Upper lobe of left lung (tissue), 6 donors: ENCODE data around the gene AGO3. TPM values are rescaled to one million over a fixed set of nuclear protein-coding genes. Genes with fewer than 3 reads are reported as not detected.

ENCODE experiments used
- ATAC-seq, 2 donors: fragments of 200-7000 bp; cut with Tn5 transposase; one replicate each; pipeline ENCODE4 v1.9.1; 2022; ENCODE audit warnings: mild to moderate bottlenecking in 2 of 2, moderate library complexity in 2 of 2; ENCODE audit not compliant: low FRiP score in 2 of 2
- DNase-seq, 2 donors: peaks; one replicate each; pipeline ENCODE4 v3.0.0-alpha.2; 2019 to 2020
- H3K27ac ChIP-seq, 4 donors: fragments of 200-600 bp; sonication (generic); one replicate each; pipeline ENCODE4 v1.5.1; 2016 to 2019
- H3K27me3 ChIP-seq, 4 donors: fragments of 200-600 bp; sonication (generic); one replicate each; pipeline ENCODE4 v1.5.1; 2017 to 2019
- H3K36me3 ChIP-seq, 4 donors: fragments of 200-600 bp; sonication (generic); one replicate each; pipeline ENCODE4 v1.5.1; 2016 to 2019
- H3K4me1 ChIP-seq, 4 donors: fragments of 200-600 bp; sonication (generic); one replicate each; pipeline ENCODE4 v1.5.1; 2018 to 2019
- H3K4me3 ChIP-seq, 4 donors: fragments of 200-600 bp; sonication (generic); one replicate each; pipeline ENCODE4 v1.5.1; 2017 to 2019; ENCODE audit warnings: mild to moderate bottlenecking in 2 of 4, moderate library complexity in 1 of 4
- H3K9me3 ChIP-seq, 4 donors: fragments of 200-600 bp; sonication (generic); one replicate each; pipeline ENCODE4 v1.5.1; 2018 to 2019
- EP300 ChIP-seq, 4 donors: sonication (generic); formaldehyde crosslinking; IDR thresholded peaks; one replicate each; pipeline ENCODE4 v1.5.1; 2017; ENCODE audit warnings: antibody characterized with exemption in 4 of 4, control low read depth in 2 of 4
- POLR2A ChIP-seq, 4 donors: fragments of 450-650 bp; IDR thresholded peaks; one replicate each; pipeline ENCODE4 v1.5.1; 2016 to 2017; ENCODE audit warnings: antibody characterized with exemption in 4 of 4, mild to moderate bottlenecking in 2 of 4
- POLR2AphosphoS5 ChIP-seq, 2 donors: sonication (generic); formaldehyde crosslinking; IDR thresholded peaks; one replicate each; pipeline ENCODE4 v1.5.1; 2017; ENCODE audit warnings: antibody characterized with exemption in 2 of 2
- WGBS, 2 donors: methylation state at CpG; one replicate each; pipeline ENCODE4 v1.1.5; 2017 to 2018; 5-methylcytosine and 5-hydroxymethylcytosine counted together
- total RNA-seq, 6 donors: library from RNA; depleted of rRNA in 4 of 6; stranded (reverse); fragments of >200 nt in 4 of 6; gene quantifications; one replicate each; pipeline versions ENCODE4 v1.1.0 to v1.2.1, GENCODE V29; 2016 to 2021
- TF ChIP-seq, protein P1 (sequence below), 6 experiments: fragments of 450-650 bp in 4 of 6; fragments of 200-600 bp in 2 of 6; sonication (generic) in 2 of 6; IDR thresholded peaks; one replicate each; pipeline ENCODE4 v1.5.1; 2016 to 2019; ENCODE audit warnings: antibody characterized with exemption in 6 of 6
- donor health status: DM: no; HTN: no; CAD: no; lungs with moderate emphysema.
- donor health status: DM: no; HTN: yes; CAD: no; lungs with severe emphysema.

AGO3 gene
- total RNA-seq, 6 donors from 2014 or later, result 13.8 to 32.5 (median 29.6) TPM

DNA sequence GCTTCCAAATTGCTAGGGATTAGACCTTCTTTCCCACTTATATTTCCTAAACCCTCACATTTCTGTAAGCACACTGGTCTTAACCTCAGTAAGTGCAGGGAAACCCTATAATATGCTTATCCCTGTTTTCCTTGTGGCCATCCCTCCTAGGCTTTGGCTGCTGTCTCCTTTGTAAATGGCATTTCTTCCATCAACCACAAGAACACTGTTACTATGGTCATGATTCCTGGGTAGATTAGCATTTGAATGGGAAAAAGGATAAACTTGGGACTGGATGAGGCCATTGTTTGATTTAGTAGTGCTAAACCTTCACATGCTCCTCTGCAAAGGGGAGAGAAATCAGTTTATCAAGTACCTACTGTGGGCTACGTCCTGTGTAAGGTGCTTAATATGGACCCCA lies 16.2 kb upstream of the AGO3 start:
- H3K36me3 ChIP-seq, result peaks cover 37 to 100% (median 73%) of the 10 kb centered on the region in 4 donors
- ATAC-seq, result no peak
- TF ChIP-seq POLR2A (IDR thresholded peaks at IDR 0.05), result no peak
- TF ChIP-seq, protein P1, sequence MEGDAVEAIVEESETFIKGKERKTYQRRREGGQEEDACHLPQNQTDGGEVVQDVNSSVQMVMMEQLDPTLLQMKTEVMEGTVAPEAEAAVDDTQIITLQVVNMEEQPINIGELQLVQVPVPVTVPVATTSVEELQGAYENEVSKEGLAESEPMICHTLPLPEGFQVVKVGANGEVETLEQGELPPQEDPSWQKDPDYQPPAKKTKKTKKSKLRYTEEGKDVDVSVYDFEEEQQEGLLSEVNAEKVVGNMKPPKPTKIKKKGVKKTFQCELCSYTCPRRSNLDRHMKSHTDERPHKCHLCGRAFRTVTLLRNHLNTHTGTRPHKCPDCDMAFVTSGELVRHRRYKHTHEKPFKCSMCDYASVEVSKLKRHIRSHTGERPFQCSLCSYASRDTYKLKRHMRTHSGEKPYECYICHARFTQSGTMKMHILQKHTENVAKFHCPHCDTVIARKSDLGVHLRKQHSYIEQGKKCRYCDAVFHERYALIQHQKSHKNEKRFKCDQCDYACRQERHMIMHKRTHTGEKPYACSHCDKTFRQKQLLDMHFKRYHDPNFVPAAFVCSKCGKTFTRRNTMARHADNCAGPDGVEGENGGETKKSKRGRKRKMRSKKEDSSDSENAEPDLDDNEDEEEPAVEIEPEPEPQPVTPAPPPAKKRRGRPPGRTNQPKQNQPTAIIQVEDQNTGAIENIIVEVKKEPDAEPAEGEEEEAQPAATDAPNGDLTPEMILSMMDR (IDR thresholded peaks at IDR 0.05), result no peak
- 87 to 92% methylated on average over 1 of the region's 1 CpG for WGBS, 2 donors
- H3K4me3 ChIP-seq, result no peak overlapping the region
- no peak overlapping the region for H3K27ac ChIP-seq
- no peak for DNase-seq
- H3K9me3 ChIP-seq, result no peaks in the 10 kb centered on the region
- H3K4me1 ChIP-seq, result no peaks in the 10 kb centered on the region
- no peaks in the 10 kb centered on the region for H3K27me3 ChIP-seq

DNA sequence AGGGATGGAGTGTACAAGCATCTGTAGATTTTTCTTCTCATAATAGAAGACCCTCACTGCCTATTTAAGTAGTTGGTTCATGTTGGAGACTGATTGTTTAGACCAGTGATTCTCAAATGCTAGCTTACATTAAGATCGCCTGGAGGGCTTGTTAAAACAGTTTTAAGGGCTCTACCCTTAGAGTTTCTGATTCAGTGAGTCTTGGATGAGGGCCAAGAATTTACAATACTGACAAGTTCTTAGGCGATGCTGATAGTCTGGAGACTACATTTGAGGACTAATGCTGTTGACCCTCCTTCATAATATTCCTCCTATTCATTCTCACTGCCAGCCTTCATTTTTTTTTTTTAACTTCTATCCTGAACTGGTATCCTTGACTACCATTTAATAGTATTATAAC lies 15.2 kb upstream of the AGO3 start:
- Histone ChIP-seq H3K36me3 (peaks cover 37 to 99% (median 77%) of the 10 kb centered on the region in 4 donors), H3K4me1 (no peaks in the 10 kb centered on the region), H3K27me3 (no peaks in the 10 kb centered on the region), H3K27ac (no peak overlapping the region), H3K4me3 (no peak overlapping the region), H3K9me3 (no peaks in the 10 kb centered on the region)
- ATAC-seq (no peak), DNase-seq (no peak)
- 62 to 76% methylated on average over 2 of the region's 2 CpGs for WGBS, 2 donors
- TF ChIP-seq, protein P1 (IDR thresholded peaks at IDR 0.05), result no peak
- TF ChIP-seq EP300 (IDR thresholded peaks at IDR 0.05) (no peak), POLR2AphosphoS5 (IDR thresholded peaks at IDR 0.05) (no peak), POLR2A (IDR thresholded peaks at IDR 0.05) (no peak)

DNA sequence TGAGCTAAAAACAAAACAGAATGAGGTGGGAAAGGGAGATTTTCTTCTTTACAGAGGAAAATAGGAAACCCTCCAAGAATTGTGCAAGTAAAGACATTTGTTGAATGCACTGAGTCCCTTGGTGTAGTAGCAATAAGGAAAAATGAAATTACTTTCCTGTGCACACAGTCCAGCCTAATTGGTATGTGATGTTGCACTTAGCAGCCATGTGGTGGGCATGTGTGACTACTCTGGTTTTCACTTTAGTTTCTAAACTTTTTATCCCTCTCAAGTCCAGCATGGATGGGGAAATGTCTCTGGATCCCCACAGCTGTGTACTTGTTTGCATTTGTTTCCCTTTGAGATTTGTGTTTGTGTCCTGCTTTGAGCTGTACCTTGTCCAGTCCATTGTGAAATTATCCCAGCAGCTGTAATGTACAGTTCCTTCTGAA lies 7.1 kb upstream of the AGO3 start:
- DNase-seq (no peak), ATAC-seq (no peak)
- Histone ChIP-seq H3K27ac (no peak overlapping the region), H3K27me3 (no peaks in the 10 kb centered on the region), H3K4me1 (no peaks in the 10 kb centered on the region), H3K4me3 (no peak overlapping the region), H3K9me3 (no peaks in the 10 kb centered on the region), H3K36me3 (peaks cover 8 to 21% (median 17%) of the 10 kb centered on the region in 4 donors)
- TF ChIP-seq POLR2AphosphoS5 (IDR thresholded peaks at IDR 0.05), result no peak
- no peak for TF ChIP-seq EP300 (IDR thresholded peaks at IDR 0.05)
- TF ChIP-seq, protein P1 (IDR thresholded peaks at IDR 0.05), result no peak
- no peak for TF ChIP-seq POLR2A (IDR thresholded peaks at IDR 0.05)

DNA sequence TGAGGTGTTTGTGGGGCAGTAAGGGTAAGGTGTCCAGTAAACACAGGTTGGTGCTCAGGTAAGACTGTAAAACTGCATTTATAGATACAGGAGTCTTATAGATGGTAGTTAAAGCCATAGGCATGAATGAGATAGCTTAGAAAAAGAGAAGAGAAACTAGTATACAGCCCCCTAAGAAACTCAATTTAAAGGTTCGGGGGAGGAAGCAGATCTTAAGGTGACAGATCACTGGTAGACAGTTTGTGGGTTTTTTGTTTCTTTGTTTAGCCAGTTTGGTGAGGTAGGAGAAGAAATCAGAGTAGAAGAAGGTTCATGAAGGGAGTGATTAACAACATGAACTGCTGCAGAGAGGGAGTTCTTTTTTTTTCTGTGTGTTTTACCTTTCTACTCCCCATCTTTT lies 6.1 kb upstream of the AGO3 start:
- no peak for ATAC-seq
- TF ChIP-seq, protein P1 (IDR thresholded peaks at IDR 0.05), result no peak
- TF ChIP-seq EP300 (IDR thresholded peaks at IDR 0.05) (no peak), POLR2A (IDR thresholded peaks at IDR 0.05) (no peak), POLR2AphosphoS5 (IDR thresholded peaks at IDR 0.05) (no peak)
- WGBS, 2 donors, result 84 to 86% methylated on average over 1 of the region's 1 CpG

DNA sequence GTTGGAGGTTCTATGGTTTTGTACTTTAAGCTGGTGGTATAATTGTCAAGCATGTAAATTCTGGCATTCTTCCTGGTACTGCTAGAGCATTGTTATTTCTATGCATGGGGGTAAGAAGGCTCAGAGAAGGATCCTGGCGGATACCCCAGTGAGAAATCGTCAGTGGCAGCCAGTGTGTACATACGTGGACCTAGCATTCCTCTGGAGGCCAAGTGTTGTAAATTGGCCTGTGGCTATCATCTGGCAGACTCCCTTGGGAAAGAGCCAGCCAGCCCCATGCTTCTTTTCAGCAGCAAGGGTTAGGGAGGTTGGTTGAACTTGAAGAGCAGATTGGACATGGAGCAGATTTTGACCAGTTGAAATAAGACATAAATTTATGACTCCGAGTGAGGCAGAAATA lies 5.2 kb upstream of the AGO3 start:
- Histone ChIP-seq H3K9me3 (no peaks in the 10 kb centered on the region), H3K4me1 (peaks cover 5 to 12% (median 6%) of the 10 kb centered on the region in 4 donors), H3K27me3 (no peaks in the 10 kb centered on the region), H3K27ac (no peak overlapping the region), H3K4me3 (no peak overlapping the region), H3K36me3 (peaks cover 0 to 4% (median 0%) of the 10 kb centered on the region in 4 donors)
- no peak for ATAC-seq
- no peak for DNase-seq
- WGBS, 2 donors, result 63 to 72% methylated on average over 4 of the region's 4 CpGs
- TF ChIP-seq EP300 (IDR thresholded peaks at IDR 0.05) (no peak), POLR2AphosphoS5 (IDR thresholded peaks at IDR 0.05) (no peak), POLR2A (IDR thresholded peaks at IDR 0.05) (no peak)
- TF ChIP-seq, protein P1 (IDR thresholded peaks at IDR 0.05), result no peak

More for the DNA sequence above, 6.1 kb upstream of the AGO3 start:
- no peak overlapping the region for H3K27ac ChIP-seq
- H3K4me1 ChIP-seq, result peaks cover 2 to 7% (median 3%) of the 10 kb centered on the region in 4 donors
- no peaks in the 10 kb centered on the region for H3K27me3 ChIP-seq
- peaks cover 0 to 11% (median 7%) of the 10 kb centered on the region in 4 donors for H3K36me3 ChIP-seq
- DNase-seq, result no peak
- no peak overlapping the region for H3K4me3 ChIP-seq
- no peaks in the 10 kb centered on the region for H3K9me3 ChIP-seq
